GM18519 (cell line): ENCODE data around the gene ADAR.

Experiments used
- ATAC-seq: cut with Tn5 transposase; IDR thresholded peaks from one replicate; pipeline ENCODE4 v1.9.1; 2021; ENCODE audit warnings: mild to moderate bottlenecking, moderate library complexity; ENCODE audit not compliant: unreplicated experiment, low FRiP score

The ADAR gene

DNA sequence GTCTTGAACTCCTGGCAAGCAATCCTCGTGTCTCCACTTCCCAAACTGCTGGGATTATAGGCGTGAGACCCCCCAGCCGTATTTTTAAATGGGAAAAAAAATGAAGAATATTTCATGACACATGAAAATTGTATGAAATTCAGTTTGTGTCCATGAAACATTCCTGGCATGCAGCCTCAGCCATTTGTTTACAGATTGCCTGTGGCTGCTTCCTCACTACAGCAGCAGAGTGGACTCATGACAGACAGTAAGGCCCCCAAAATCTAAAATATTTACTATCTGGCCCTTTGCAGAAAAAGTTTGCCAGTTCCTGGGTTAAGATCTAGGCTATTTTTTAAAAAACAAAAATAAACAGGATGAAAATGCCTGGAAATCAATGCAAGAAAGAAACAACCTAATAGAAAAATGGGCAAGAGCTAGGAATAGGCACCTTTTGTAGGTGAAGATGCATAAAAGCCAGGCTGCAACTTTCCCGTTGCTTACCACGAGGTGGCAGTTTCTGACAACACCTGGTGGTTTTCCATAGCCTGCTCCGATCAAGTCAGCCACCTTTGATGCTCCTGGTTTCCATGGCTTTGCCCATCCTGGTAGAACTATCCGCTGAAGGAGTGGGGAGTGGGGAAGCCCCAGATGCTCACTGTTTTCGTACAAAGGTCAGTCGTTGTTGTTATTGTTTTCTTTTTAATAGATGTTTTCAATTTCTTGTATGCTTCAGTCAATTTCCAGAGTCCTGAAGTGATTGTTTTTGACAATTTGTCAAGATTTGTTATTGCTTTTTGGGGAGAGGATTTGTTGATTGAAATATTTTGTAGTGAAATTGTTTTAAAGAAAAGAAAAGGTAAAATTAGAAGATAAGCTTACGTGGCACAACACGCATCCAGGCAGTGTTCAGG is 73.8 kb downstream of the ADAR start:
- ATAC-seq: no peak
